GM12878 (cell line): ENCODE results near the gene CEP250. TPM values are rescaled to one million over a fixed set of nuclear protein-coding genes. Genes with fewer than 3 reads are reported as not detected.

ENCODE experiments used
- ATAC-seq: fragments of 200-7000 bp; cut with Tn5 transposase; 3 replicates; pipeline ENCODE4 v1.9.1; 2020; ENCODE audit warnings: mild to moderate bottlenecking, moderate library complexity
- BruUV-seq: library from RNA; stranded (reverse); fragments of 400-500 nt; replicated peaks from 2 replicates; lab custom pipeline; 2021; lab: Mats Ljungman, UMichigan
- CTCF ChIA-PET: fragments of 300-600 bp; sonication (Branson Sonifier 250); formaldehyde crosslinking; extraction: SDS; loops from one replicate; lab custom pipeline; 2021; ENCODE audit warnings: inconsistent platforms; lab: Yijun Ruan, JAX
- POLR2A ChIA-PET: fragments of 350-600 bp; formaldehyde crosslinking; extraction: SDS; loops from one replicate; lab custom pipeline; 2021; ENCODE audit warnings: inconsistent platforms; lab: Charles Lee
- RAD21 ChIA-PET: fragments of 300-600 bp; sonication (Branson Sonifier 250); formaldehyde crosslinking; loops from one replicate; lab custom pipeline; 2023; ENCODE audit warnings: antibody characterized with exemption; ENCODE audit not compliant: unreplicated experiment; lab: Charles Lee
- SMC1A ChIA-PET: fragments of 300-600 bp; sonication (Branson Sonifier 250); formaldehyde crosslinking; loops from one replicate; lab custom pipeline; 2023; ENCODE audit not compliant: unreplicated experiment, uncharacterized antibody; lab: Charles Lee
- DNase-seq: peaks from one replicate; pipeline ENCODE4 v3.0.0-alpha.2; 2011; ENCODE audit warnings: low read depth, low spot score
- FAIRE-seq: peaks from 3 replicates; lab custom pipeline; 2011; peaks lifted over from hg19 to GRCh38; lab: Jason Lieb, UNC
- H2AFZ ChIP-seq: 2 replicates; pipeline ENCODE4 v1.6.0; 2011; ENCODE audit warnings: low read depth, low read length, control low read depth; ENCODE audit not compliant: control insufficient read depth
- H3K27ac ChIP-seq: 2 replicates; pipeline ENCODE4 v1.5.1; 2011; ENCODE audit warnings: control low read depth; ENCODE audit not compliant: control insufficient read depth, insufficient read depth
- H3K27me3 ChIP-seq, 2 experiments: replicated peaks in 1 of 2; 2 replicates each; pipeline versions ENCODE4 v1.6.0 to v1.6.1; 2011; ENCODE audit warnings: low read length in 1 of 2; ENCODE audit not compliant: control insufficient read depth in 2 of 2, insufficient read depth in 2 of 2
- H3K36me3 ChIP-seq, 2 experiments: 2 replicates each; pipeline ENCODE4 v1.5.1; 2011; ENCODE audit warnings: low read length in 1 of 2; ENCODE audit not compliant: control insufficient read depth in 2 of 2, insufficient read depth in 2 of 2
- H3K4me1 ChIP-seq: 2 replicates; pipeline ENCODE4 v1.6.1; 2011; ENCODE audit warnings: mild to moderate bottlenecking, low read length, moderate library complexity, mixed read lengths; ENCODE audit not compliant: control insufficient read depth, insufficient read depth
- H3K4me2 ChIP-seq: 2 replicates; pipeline ENCODE4 v1.6.0; 2011; ENCODE audit warnings: control low read depth; ENCODE audit not compliant: control insufficient read depth, insufficient read depth
- H3K4me3 ChIP-seq: fragments of 200-600 bp; sonication (generic); 2 replicates; pipeline ENCODE4 v1.5.1; 2016
- H3K79me2 ChIP-seq: 2 replicates; pipeline ENCODE4 v1.6.0; 2011; ENCODE audit warnings: low read length; ENCODE audit not compliant: control insufficient read depth, insufficient read depth
- H3K9ac ChIP-seq: 2 replicates; pipeline ENCODE4 v1.8.0; 2011; ENCODE audit warnings: low read length, control low read depth, mixed read lengths; ENCODE audit not compliant: control insufficient read depth, insufficient read depth
- H3K9me3 ChIP-seq: replicated peaks from 3 replicates; pipeline ENCODE4 v1.5.1; 2011; ENCODE audit warnings: mild to moderate bottlenecking, low read length; ENCODE audit not compliant: control insufficient read depth, insufficient read depth
- H4K20me1 ChIP-seq: 2 replicates; pipeline ENCODE4 v1.6.0; 2011; ENCODE audit not compliant: control insufficient read depth, insufficient read depth
- ASH2L ChIP-seq: fragments of 300-600, 200-600 bp; sonication (generic); IDR thresholded peaks from 2 replicates; pipeline ENCODE4 v1.6.1; 2017; ENCODE audit warnings: low read depth, mild to moderate bottlenecking, borderline replicate concordance
- ATF7 ChIP-seq: fragments of 450-650 bp; IDR thresholded peaks from 2 replicates; pipeline ENCODE4 v1.6.1; 2016; ENCODE audit warnings: low read depth, mild to moderate bottlenecking
- DPF2 ChIP-seq: fragments of 450-650 bp; IDR thresholded peaks from 2 replicates; pipeline ENCODE4 v1.6.1; 2017; ENCODE audit warnings: mild to moderate bottlenecking
- FOXK2 ChIP-seq: fragments of 450-650 bp; IDR thresholded peaks from 2 replicates; pipeline ENCODE4 v1.6.1; 2017; ENCODE audit warnings: mild to moderate bottlenecking, moderate library complexity
- FOXM1 ChIP-seq: IDR thresholded peaks from 2 replicates; pipeline ENCODE4 v1.6.1; 2012; ENCODE audit warnings: low read depth, mild to moderate bottlenecking, inconsistent platforms, low read length, moderate library complexity
- IKZF2 ChIP-seq, 2 experiments: fragments of 450-650 bp; IDR thresholded peaks; 2 replicates each; pipeline ENCODE4 v1.6.1; 2017; ENCODE audit warnings: mild to moderate bottlenecking in 2 of 2, moderate library complexity in 2 of 2
- MEF2B ChIP-seq: fragments of 450-650 bp; IDR thresholded peaks from 2 replicates; pipeline ENCODE4 v1.6.1; 2018; ENCODE audit warnings: mild to moderate bottlenecking, moderate library complexity; ENCODE audit not compliant: partially characterized antibody, poor library complexity, severe bottlenecking
- RAD21 ChIP-seq: IDR thresholded peaks from 2 replicates; pipeline ENCODE4 v1.6.1; 2011; ENCODE audit warnings: mild to moderate bottlenecking, low read depth, low read length, moderate library complexity; ENCODE audit not compliant: insufficient read depth
- SPI1 ChIP-seq: IDR thresholded peaks from 2 replicates; pipeline ENCODE4 v1.6.1; 2011; ENCODE audit warnings: low read depth, mild to moderate bottlenecking, low read length, moderate library complexity, borderline replicate concordance; ENCODE audit not compliant: insufficient read depth
- TBL1XR1 ChIP-seq: IDR thresholded peaks from 2 replicates; pipeline ENCODE4 v1.6.1; 2012; ENCODE audit warnings: low read depth, low read length, improper control_type of control experiment
- WGBS: methylation state at CpG from one replicate; pipeline ENCODE4 v1.1.6; 2016; ENCODE audit warnings: low lambda C conversion rate; ENCODE audit not compliant: insufficient replicate concordance, insufficient coverage; ENCODE audit errors: missing lambda C conversion rate; 5-methylcytosine and 5-hydroxymethylcytosine counted together
- in situ Hi-C: fragments of 300-500 bp; cut with MboI; formaldehyde crosslinking; loops from 9 replicates; pipeline ENCODE4 v1.14.3; 2018; ENCODE audit warnings: mixed read lengths
- intact Hi-C: fragments of 100-400 bp; cut with micrococcal nuclease; formaldehyde crosslinking; loops from one replicate; pipeline ENCODE4 v1.14.2; 2022; ENCODE audit not compliant: unreplicated experiment
- polyA plus RNA-seq, 11 experiments: library from polyadenylated mRNA; depleted of rRNA in 4 of 11; unstranded in 6 of 11; stranded (reverse) in 5 of 11; fragments of >200 nt; fragmentation: Nextera tagmentation in 4 of 11; fragmentation: Illumina TruSeq in 1 of 11; extraction: Ambion mirVana in 4 of 11; extraction: Trizol in 1 of 11; gene quantifications; 1 replicate in 1 of 11; 2 replicates in 10 of 11; pipeline versions ENCODE4 v1.2.1 to v1.2.3, GENCODE V29; 2011 to 2016; ENCODE audit warnings: inconsistent platforms in 2 of 11, missing spikeins in 2 of 11, low read depth in 1 of 11
- total RNA-seq, 4 experiments: library from RNA; depleted of rRNA in 3 of 4; stranded (reverse); fragments of >200 nt in 3 of 4; fragmentation: Illumina TruSeq in 1 of 4; extraction: Trizol in 1 of 4; gene quantifications; 2 replicates each; pipeline versions ENCODE4 v1.2.1 to v1.2.3, GENCODE V29; 2013 to 2021
- TF ChIP-seq, protein P1 (sequence below): IDR thresholded peaks from 2 replicates; pipeline ENCODE4 v1.6.1; 2011; ENCODE audit warnings: low read depth, mild to moderate bottlenecking, low read length, moderate library complexity, borderline replicate concordance; ENCODE audit errors: extremely low read depth
- TF ChIP-seq, protein P2 (sequence below): fragments of 150-350 bp; IDR thresholded peaks from 2 replicates; pipeline ENCODE4 v1.6.1; 2014; ENCODE audit warnings: mild to moderate bottlenecking, low read depth, low read length
- TF ChIP-seq, protein P3 (sequence below): fragments of 450-650 bp; IDR thresholded peaks from 2 replicates; pipeline ENCODE4 v1.6.1; 2014; ENCODE audit warnings: mild to moderate bottlenecking

Gene CEP250
- total and polyA plus RNA-seq, 10 of the 15 experiments (the other 5 are each of a cell fraction or from before 2014, with no cell fraction given) = 2.4 to 41.6 (median 25.7) TPM

DNA sequence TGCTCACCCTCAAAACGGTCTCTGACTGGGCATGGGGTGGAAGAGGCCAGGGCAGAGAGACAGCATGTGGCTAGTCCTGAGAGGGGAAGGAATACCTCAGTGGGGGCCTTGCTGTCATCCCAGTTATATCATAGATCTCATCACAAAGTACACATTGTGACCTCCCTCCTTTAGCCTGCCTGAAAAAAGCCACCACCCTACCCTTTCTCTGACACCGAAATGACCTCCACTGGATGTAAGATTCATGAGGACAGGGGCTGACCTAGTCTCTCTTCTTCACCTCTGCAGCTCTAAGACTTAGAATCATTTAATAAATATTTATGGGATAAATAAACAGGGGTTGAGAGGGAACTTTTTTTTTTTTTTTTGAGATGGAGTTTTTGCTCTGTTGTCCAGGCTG lies 74.2 kb downstream of the CEP250 start, which contains the start of gene C20orf173:
TSS of gene C20orf173 (minus strand) at position 101 of the 400 bp plus-strand sequence. CDS start 279 bp downstream, outside the sequence.
- no peak within 1 kb of the TSS for H3K4me3 ChIP-seq
- no peaks in the 10 kb centered on the region for H3K4me1 ChIP-seq
- no peaks in the 10 kb centered on the region for H3K9me3 ChIP-seq
- SMC1A ChIA-PET = no interaction called here
- CTCF ChIA-PET = interaction anchor here (1.6 kb wide), 1 partner anchor 18 kb away, joined by 4 read pairs; no protein-coding TSS in a partner anchor
- TF ChIP-seq RAD21 = no peak
- TF ChIP-seq, protein P1, sequence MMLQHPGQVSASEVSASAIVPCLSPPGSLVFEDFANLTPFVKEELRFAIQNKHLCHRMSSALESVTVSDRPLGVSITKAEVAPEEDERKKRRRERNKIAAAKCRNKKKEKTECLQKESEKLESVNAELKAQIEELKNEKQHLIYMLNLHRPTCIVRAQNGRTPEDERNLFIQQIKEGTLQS = no peak
- TF ChIP-seq, all 136 proteins: peak for 0
- H4K20me1 ChIP-seq = no peaks in the 10 kb centered on the region; the same call in 1 of the 2 replicates
- intact Hi-C loops (no loop called here), in situ Hi-C loops (no loop called here)
- no peaks in the 10 kb centered on the region for H3K27me3 ChIP-seq
- H3K4me2 ChIP-seq = no peak within 1 kb of the TSS
- no peak for ATAC-seq
- H3K79me2 ChIP-seq = no peaks in the 10 kb centered on the region
- ChIA-PET RAD21 (no interaction called here), POLR2A (interaction anchor here (0.5 kb wide), 1 partner anchor 8 kb away, joined by 4 read pairs; no protein-coding TSS in a partner anchor)
- no peaks in the 10 kb centered on the region for H3K36me3 ChIP-seq
- no peak within 1 kb of the TSS for H3K27ac ChIP-seq
- DNase-seq = no peak
- no peak within 1 kb of the TSS for H3K9ac ChIP-seq
- no peak for FAIRE-seq
- BruUV-seq = no TSS peak
- H2AFZ ChIP-seq = no peak within 1 kb of the TSS
- 45% methylated on average over 2 of the region's 2 CpGs for WGBS

DNA sequence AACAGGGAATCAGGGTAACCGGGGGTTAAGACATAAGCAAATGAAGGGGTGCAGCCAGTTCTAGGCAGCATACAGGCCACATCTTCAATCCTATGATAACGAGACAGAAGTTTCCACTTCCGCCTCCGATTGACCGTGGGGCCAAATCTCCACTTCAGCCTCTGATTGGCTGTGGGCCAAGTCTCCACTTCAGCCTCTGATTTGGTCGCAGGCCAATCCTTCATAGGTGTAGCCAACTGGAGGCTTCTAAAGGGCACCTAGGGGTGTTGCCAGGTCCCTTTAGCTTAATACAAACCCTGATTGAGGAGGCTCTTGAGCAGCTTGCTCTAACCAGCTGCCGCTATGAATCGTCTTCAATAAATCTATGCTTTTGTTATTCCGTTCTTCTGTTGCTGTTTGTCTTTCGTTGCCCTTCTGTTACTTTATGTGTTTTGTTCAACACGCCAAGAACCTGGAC lies 84.4 kb downstream of the CEP250 start:
- no TSS peak for BruUV-seq
- intact Hi-C loops (loop anchor here (5.0 kb wide), 1 partner anchor 78 kb away; the partner anchor contains the start of gene SPAG4), in situ Hi-C loops (no loop called here)
- Histone ChIP-seq H3K79me2 (peaks cover 6% of the 10 kb centered on the region; the same call in 1 of the 2 replicates), H3K9me3 (no peaks in the 10 kb centered on the region), H2AFZ (peak overlapping the region; percentile 78), H3K27me3 (no peaks in the 10 kb centered on the region), H3K4me2 (no peak overlapping the region), H3K9ac (no peak overlapping the region), H3K4me1 (peaks cover 12% of the 10 kb centered on the region), H3K4me3 (no peak overlapping the region; the same call in 1 of the 2 replicates), H3K36me3 (no peaks in the 10 kb centered on the region; a peak in 1 of 4 replicates), H3K27ac (no peak overlapping the region), H4K20me1 (no peaks in the 10 kb centered on the region)
- peak; percentile 52 for FAIRE-seq
- RAD21 ChIA-PET = no interaction called here
- 77% methylated on average over 11 of the region's 11 CpGs for WGBS
- DNase-seq = peak; percentile 70
- SMC1A ChIA-PET = interaction anchor here (1.0 kb wide), 1 partner anchor 85 kb away, joined by 3 read pairs; the partner anchor contains the start of gene CEP250
- peak; percentile 89 for ATAC-seq
- CTCF ChIA-PET = interaction anchor here (1.4 to 1.8 kb wide), 2 partner anchors 48 to 80 kb away, joined by 4 to 5 read pairs; no protein-coding TSS in a partner anchor
- POLR2A ChIA-PET = interaction anchor here (0.6 to 4.0 kb wide), 2 partner anchors 49 to 1023 kb away, joined by 5 to 16 read pairs; no protein-coding TSS in a partner anchor
- no peak for TF ChIP-seq MEF2B
- TF ChIP-seq ATF7 = 0 out of 2 replicates have a peak, but pooled peaks have one; percentile 22
- TF ChIP-seq DPF2 = peak; percentile 73
- peak; percentile 70 for TF ChIP-seq FOXK2
- TF ChIP-seq FOXM1 = no peak
- no peak for TF ChIP-seq IKZF2 (IDR thresholded peaks at IDR 0.05)
- TF ChIP-seq, protein P2, sequence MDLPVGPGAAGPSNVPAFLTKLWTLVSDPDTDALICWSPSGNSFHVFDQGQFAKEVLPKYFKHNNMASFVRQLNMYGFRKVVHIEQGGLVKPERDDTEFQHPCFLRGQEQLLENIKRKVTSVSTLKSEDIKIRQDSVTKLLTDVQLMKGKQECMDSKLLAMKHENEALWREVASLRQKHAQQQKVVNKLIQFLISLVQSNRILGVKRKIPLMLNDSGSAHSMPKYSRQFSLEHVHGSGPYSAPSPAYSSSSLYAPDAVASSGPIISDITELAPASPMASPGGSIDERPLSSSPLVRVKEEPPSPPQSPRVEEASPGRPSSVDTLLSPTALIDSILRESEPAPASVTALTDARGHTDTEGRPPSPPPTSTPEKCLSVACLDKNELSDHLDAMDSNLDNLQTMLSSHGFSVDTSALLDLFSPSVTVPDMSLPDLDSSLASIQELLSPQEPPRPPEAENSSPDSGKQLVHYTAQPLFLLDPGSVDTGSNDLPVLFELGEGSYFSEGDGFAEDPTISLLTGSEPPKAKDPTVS = no peak
- TF ChIP-seq TBL1XR1 = no peak
- TF ChIP-seq ASH2L = no peak
- TF ChIP-seq SPI1 = peak; percentile 40; the same call in 1 of the 2 replicates
- TF ChIP-seq, protein P3, sequence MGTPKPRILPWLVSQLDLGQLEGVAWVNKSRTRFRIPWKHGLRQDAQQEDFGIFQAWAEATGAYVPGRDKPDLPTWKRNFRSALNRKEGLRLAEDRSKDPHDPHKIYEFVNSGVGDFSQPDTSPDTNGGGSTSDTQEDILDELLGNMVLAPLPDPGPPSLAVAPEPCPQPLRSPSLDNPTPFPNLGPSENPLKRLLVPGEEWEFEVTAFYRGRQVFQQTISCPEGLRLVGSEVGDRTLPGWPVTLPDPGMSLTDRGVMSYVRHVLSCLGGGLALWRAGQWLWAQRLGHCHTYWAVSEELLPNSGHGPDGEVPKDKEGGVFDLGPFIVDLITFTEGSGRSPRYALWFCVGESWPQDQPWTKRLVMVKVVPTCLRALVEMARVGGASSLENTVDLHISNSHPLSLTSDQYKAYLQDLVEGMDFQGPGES = peak; percentile 57; the same call in 1 of the 2 replicates
